ENCODE data around the gene LGR4.
"Not testable (repeated sequence)": the region's sequence is repeated elsewhere in the genome, so short reads cannot be mapped to it uniquely, and the experiment has no call there.

Gene LGR4

DNA sequence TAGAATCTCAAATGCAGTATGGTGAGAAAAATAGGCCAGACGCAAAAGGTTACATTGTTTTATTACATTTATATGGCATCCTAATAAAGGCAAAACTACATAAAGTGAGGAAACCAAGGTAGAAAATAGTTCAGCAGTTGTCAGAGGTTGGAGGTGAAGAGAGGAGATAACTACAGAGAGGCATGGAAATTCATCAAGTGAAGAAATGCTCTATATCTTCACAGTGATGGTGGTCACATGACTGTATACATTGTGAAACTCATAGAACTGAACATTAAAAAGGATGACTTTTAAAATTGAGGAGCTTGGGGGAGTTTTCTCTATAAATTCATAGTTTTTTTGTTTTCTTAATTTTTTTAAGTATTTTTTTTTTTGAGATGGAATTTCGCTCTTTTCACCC, 14.4 kb downstream of the LGR4 start:
- DNase-seq: no peak

- no peak for DNase-seq
These were observed 15.7 kb downstream of the LGR4 start for GRCh38 chr11:27456795-27457329.

- no peak for DNase-seq
These were observed 16.3 kb downstream of the LGR4 start for GRCh38 chr11:27456140-27456794.

GRCh38 chr11:27455667-27456066, 16.9 kb downstream of the LGR4 start:
- no peak for DNase-seq

GRCh38 chr11:27453701-27454100, 18.9 kb downstream of the LGR4 start:
- no peak for DNase-seq

- no peak for DNase-seq
These were observed 20.4 kb downstream of the LGR4 start for GRCh38 chr11:27452147-27452546.

GRCh38 chr11:27451244-27451965, 21.2 kb downstream of the LGR4 start:
- DNase-seq: no peak

DNA sequence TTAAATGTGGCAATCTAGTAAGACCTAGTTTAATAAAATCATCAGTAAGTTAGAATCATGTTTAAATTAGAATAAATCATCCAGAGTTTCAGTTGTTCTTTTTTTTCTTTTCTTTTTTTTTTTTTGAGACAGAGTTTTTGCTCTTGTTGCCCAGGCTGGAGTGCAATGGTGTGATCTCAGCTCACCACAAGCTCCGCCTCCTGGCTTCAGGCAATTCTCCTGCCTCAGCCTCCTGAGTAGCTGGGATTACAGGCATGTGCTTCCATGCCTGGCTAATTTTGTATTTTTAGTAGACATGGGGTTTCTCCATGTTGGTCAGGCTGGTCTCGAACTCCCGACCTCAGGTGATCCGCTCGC, 24.4 kb downstream of the LGR4 start:
- not testable (repeated sequence) for DNase-seq

- DNase-seq: no peak
These were observed 25.1 kb downstream of the LGR4 start for GRCh38 chr11:27447288-27448183.

GRCh38 chr11:27445625-27446024, 27.0 kb downstream of the LGR4 start:
- no peak for DNase-seq

DNA sequence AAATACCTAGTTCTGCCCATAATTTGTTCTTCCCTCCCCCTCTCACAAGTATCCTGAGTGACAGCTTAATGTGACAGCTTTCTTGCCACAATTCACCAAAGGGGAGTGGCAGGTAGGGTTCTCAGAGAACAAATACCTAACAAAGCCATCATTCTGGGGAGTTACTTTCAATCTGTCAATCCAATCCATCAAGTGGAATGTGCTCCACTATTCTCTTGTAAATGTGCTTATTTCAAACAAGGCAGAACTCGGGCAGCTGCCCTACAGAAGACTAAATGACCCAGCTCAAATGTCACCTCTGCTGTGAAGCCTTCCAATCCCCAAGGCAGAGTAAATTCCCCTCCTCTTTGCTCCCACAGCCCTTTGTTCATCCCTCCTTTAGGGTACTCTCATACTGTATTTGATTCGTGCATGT, 27.8 kb downstream of the LGR4 start:
- DNase-seq: no peak

DNA sequence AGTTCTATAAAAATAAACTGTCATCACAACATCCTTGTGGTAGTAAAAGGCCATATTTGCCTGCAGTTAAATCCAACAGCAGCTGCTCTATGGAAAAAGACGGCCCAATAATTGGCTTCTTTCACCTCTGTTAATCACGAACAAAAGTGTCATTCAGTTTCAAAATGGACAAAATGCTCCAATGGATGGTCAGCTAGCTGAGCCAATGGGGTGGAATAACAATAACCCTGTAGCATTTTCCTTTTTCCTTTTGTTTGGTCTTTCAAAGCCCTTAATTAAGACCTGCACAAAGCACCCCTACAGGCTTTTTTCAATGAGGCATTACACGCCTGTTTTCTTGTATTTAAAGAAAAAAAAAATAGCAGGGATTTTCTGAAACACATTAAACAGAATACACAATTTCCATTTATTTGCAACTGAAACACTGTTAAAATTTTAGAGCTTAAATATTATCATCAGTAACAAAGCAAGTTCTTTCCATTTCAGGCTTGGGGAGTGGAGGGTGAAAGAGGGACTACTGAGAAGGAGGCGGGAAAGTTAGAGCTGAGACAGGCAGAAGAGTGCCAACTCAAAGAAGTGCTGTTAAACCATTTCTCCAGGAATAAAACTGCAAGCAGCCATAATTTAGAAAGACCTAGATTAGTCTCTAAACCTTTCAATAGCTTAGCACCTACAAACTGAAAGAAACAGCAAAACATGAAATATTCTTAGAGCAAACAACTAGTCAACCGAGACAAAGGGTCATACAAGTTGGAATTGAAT, 28.7 kb downstream of the LGR4 start:
- DNase-seq: no peak

- no peak for DNase-seq
These were observed 29.4 kb downstream of the LGR4 start for GRCh38 chr11:27443227-27443626.

DNA sequence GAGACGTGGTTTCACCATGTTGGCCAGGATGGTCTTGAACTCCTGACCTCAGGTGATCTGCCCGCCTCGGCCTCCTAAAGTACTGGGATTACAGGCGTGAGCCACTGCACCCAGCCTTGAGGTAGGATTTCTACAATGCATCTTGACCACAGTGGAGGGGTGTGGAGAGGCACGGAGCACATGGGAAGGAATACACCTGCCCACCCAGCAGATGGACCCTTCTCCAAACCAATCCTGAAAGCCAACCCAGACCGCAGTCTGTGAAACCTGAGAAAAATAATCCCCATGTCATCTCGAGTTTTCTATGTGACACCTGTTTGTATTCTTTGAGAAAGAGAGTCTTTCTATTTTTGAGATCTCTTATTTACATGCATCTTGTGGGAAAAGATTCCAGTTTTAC, 32.5 kb downstream of the LGR4 start:
- DNase-seq: no peak

DNA sequence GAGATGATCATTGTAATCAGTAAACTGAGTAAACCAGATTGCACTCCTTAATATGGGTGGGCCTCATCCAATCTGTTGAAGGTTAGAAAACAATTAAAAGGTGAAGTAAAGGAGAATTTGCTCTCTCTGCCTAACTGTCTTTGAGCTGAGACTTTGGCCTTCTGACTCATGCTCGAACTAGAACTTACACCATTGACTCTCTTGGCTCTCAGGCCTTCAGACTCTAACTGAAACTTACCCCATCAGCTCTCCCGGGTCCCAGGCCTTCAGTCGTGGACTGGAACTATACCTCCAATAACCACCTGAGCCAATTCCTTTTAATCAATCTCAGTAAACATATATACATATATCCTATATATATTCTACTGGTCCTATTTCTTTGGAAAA, 34.0 kb downstream of the LGR4 start:
- no peak for DNase-seq

DNA sequence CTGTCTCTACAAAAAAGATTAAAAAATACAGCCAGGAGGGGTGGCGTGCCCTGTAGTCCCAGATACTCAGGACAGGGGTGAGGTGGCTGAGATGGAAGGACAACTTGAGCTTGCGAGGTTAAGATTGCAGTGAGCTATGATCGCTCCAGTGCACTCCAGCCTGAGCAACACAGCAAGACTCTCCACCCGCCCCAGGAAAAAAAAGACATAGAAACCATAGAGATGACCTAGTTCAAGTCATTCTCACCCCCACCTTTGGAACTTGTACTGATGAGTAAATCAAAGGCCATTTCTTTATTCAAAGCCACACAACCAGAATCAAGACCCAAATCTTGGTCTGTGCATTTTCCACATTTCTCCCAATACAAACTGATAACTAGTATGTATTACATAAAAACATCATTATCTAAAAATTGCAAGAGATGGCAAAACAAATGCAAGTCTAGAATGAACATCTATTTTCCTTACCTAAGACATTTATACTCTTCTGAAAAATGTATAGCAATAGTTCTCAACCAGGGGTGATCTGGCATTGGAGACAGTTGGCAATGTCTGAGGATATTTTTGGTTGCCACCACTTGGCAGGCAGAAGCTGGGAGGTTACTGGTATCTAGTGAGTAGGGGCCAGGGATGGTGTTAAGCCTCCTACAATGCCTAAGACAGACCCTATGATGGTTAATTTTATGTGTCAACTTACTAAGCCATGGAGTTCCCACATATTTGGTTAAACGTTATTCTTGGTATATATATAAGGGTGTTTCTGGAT, 34.6 kb downstream of the LGR4 start:
- DNase-seq: no peak

DNA sequence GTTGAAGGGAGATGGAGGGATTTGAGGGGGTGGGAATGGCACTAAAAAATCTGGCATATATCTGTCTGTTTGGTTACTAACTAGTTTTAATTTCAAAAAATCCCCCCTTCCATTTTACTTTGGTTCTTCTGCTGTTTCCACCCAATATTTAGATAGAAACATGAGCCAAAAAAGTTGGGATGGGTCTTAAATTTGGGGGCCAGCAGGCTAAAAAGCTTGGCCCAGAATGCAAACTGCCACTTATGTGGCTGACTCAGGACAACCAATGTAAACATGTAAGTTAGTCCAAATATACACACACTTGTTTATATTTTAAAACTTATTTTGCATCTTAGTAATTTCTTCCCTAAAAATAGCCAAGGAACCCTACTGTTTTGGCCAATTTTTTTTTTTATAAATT, 35.7 kb downstream of the LGR4 start:
- DNase-seq: no peak

- no peak for DNase-seq
These were observed 38.8 kb downstream of the LGR4 start for GRCh38 chr11:27433742-27434141.

- DNase-seq: no peak
These were observed 40.8 kb downstream of the LGR4 start for GRCh38 chr11:27431808-27432207.

DNA sequence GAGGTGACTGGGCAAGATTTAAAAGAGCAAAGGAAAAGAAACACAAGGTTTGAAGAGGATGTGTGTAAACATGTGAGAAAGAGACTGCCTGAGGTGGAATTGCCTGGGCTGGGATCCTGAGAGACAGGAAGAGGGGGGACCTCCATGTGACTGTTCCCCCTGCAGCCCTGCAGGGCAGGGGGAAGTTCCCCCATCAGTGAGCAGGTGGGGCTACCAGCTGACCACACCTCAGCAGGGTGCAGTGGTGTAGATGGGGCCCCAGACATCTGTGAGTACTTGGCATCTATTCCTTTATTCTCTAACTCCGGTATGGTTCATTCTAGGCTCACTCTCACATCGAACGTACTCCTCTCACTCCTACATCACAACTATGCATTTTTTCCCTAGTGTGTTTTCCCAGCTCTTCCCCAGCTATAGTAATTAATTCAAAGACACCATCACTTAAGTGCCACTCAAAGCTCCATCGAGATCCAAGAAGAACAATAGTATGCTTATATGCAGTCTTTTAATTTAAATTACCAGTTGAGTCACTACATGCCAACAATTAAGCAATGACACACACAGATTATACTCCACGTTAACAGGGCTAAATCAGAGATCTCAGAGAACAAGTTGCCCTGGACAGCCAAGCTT, 42.7 kb downstream of the LGR4 start:
- no peak for DNase-seq

DNA sequence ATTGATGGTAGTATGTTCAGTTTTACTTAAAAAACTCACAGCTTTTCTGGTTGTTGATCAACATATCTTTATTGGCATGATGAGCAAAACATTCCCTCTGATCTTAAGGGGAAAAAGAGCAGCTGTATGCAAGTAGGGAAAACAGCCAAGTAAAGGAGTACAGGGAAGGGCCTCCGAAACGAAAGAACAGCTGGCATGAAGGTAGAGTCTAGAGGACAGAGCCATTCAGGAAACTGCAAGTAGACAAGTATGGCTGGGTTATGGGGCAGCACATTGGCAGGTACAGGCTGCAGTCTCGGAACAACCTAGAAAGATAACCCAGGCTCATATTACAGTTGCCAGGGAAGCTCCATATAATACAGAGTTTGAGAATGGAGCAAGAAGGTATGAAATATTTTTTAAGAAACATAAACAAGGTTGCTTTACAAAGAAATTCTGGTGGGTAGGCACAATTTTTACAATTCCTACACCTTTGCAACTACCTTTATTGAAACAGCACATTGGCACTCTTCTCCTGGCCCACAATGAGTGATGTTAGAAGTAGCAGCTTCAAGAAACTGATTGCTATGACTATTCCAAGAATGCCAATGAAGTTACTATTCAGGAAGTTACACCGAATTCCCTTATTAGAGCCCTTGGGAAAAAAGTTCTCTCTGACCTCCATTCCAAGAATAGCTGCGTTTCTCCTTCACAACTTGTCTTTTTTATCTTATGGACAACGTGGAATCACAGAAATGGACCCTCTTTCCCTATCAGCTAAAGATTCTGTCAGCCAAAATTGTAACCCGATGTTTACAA, 45.2 kb downstream of the LGR4 start:
- no peak for DNase-seq
